Ishikawa (cell line): ENCODE data around the gene FLAD1.

Experiments
- TEAD4 ChIP-seq: IDR thresholded peaks from 2 replicates; pipeline ENCODE4 v1.6.1; 2012
- YY1 ChIP-seq: IDR thresholded peaks from 2 replicates; pipeline ENCODE4 v1.6.1; 2012; ENCODE audit warnings: low read depth
- ZBTB7A ChIP-seq: IDR thresholded peaks from 2 replicates; pipeline ENCODE4 v1.6.1; 2012; ENCODE audit warnings: low read depth

DNA sequence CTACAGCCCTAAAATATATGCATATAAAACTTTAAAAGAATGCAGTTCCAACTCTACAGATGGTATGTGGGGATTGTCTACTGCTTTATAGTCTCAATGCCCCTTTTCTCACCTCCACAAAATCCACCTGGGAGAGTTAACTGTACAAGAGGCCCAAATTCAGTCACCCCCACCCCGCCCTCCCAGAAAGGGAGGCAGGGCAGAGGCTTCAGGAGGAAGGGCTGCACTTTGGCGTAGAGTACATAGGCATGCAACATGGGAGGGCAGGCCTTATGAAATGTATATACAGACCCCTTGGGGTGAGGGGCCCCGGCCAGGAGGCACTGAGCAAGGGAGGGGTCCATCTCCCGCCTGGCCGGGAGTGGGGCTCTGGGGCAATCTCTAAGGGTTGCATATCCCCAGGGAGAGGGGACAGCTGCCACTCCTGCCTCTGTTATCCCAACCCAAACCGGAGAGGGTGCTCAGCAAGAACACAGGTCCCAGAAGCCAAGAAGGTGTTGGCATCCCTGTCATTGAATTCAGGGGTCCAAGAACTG lies 20.3 kb upstream of the FLAD1 start:
- no peak for TF ChIP-seq YY1
- TF ChIP-seq TEAD4 = no peak
- TF ChIP-seq ZBTB7A = no peak
